HEK293 (cell line): ENCODE data around the gene KIFAP3.

Source experiments
- CTCF ChIA-PET: fragments of 350-600 bp; formaldehyde crosslinking; extraction: SDS; loops from one replicate; lab custom pipeline; 2021; ENCODE audit warnings: antibody characterized with exemption; lab: Yijun Ruan, JAX
- POLR2A ChIA-PET: fragments of 300-600 bp; formaldehyde crosslinking; extraction: SDS; loops from one replicate; lab custom pipeline; 2020; ENCODE audit warnings: antibody characterized with exemption, inconsistent platforms; lab: Yijun Ruan, JAX
- H3K27ac ChIP-seq: fragments of 200-500 bp; sonication (Bioruptor generic); 2 replicates; pipeline ENCODE4 v1.5.1; 2014; ENCODE audit warnings: low read depth, low read length, control low read depth, inconsistent platforms; ENCODE audit errors: extremely low read depth
- H3K36me3 ChIP-seq, 2 experiments: fragments of 200-500 bp in 1 of 2; sonication (Bioruptor generic) in 1 of 2; 1 replicate in 1 of 2; 2 replicates in 1 of 2; pipeline ENCODE4 v1.5.1; 2014 to 2017; ENCODE audit warnings: inconsistent platforms in 2 of 2, low read length in 2 of 2; ENCODE audit not compliant: control insufficient read depth in 2 of 2, insufficient read depth in 1 of 2
- H3K4me1 ChIP-seq: fragments of 200-500 bp; sonication (Bioruptor generic); 2 replicates; pipeline ENCODE4 v1.5.1; 2014; ENCODE audit warnings: mild to moderate bottlenecking, low read length, inconsistent platforms; ENCODE audit not compliant: control insufficient read depth, insufficient read depth
- H3K4me3 ChIP-seq: 2 replicates; pipeline ENCODE4 v1.5.1; 2011; ENCODE audit warnings: low read depth, mild to moderate bottlenecking, control low read depth, low read length, moderate library complexity
- H3K9me3 ChIP-seq: fragments of 200-500 bp; sonication (Bioruptor generic); 2 replicates; pipeline ENCODE4 v1.5.1; 2014; ENCODE audit warnings: low read depth, low read length, inconsistent platforms; ENCODE audit not compliant: control insufficient read depth, insufficient read depth
- BCL6B ChIP-seq: fragments of 450-650 bp; formaldehyde crosslinking; IDR thresholded peaks from 2 replicates; pipeline ENCODE4 v1.5.1; 2017; ENCODE audit warnings: missing biosample characterization, missing genetic modification characterization
- GLI4 ChIP-seq: fragments of 450-650 bp; formaldehyde crosslinking; IDR thresholded peaks from 2 replicates; pipeline ENCODE4 v1.5.1; 2016; ENCODE audit warnings: missing biosample characterization, missing genetic modification characterization
- GLIS1 ChIP-seq: fragments of 450-650 bp; formaldehyde crosslinking; IDR thresholded peaks from 2 replicates; pipeline ENCODE4 v1.5.1; 2016; ENCODE audit warnings: missing biosample characterization, missing genetic modification characterization
- HIC1 ChIP-seq: fragments of 450-650 bp; formaldehyde crosslinking; IDR thresholded peaks from 2 replicates; pipeline ENCODE4 v1.5.1; 2016; ENCODE audit warnings: missing biosample characterization, missing genetic modification characterization
- INSM2 ChIP-seq: fragments of 450-650 bp; formaldehyde crosslinking; IDR thresholded peaks from 2 replicates; pipeline ENCODE4 v1.5.1; 2016; ENCODE audit warnings: missing biosample characterization, missing genetic modification characterization
- KLF16 ChIP-seq: fragments of 450-650 bp; formaldehyde crosslinking; IDR thresholded peaks from 2 replicates; pipeline ENCODE4 v1.5.1; 2017; ENCODE audit warnings: missing biosample characterization, missing genetic modification characterization
- ZFP69B ChIP-seq: fragments of 450-650 bp; formaldehyde crosslinking; IDR thresholded peaks from 2 replicates; pipeline ENCODE4 v1.5.1; 2016; ENCODE audit warnings: missing biosample characterization, missing genetic modification characterization
- ZNF19 ChIP-seq: fragments of 450-650 bp; formaldehyde crosslinking; IDR thresholded peaks from 2 replicates; pipeline ENCODE4; 2016; ENCODE audit warnings: missing biosample characterization, missing genetic modification characterization, low read depth
- ZNF214 ChIP-seq: fragments of 450-650 bp; formaldehyde crosslinking; IDR thresholded peaks from 2 replicates; pipeline ENCODE4 v1.5.1; 2017; ENCODE audit warnings: missing biosample characterization, mild to moderate bottlenecking, missing genetic modification characterization, borderline replicate concordance
- ZNF23 ChIP-seq: fragments of 450-650 bp; formaldehyde crosslinking; IDR thresholded peaks from 2 replicates; pipeline ENCODE4 v1.5.1; 2016; ENCODE audit warnings: missing biosample characterization, missing genetic modification characterization, borderline replicate concordance
- ZNF26 ChIP-seq: fragments of 450-650 bp; formaldehyde crosslinking; IDR thresholded peaks from 2 replicates; pipeline ENCODE4 v1.5.1; 2016; ENCODE audit warnings: missing biosample characterization, missing genetic modification characterization
- ZNF292 ChIP-seq: fragments of 450-650 bp; formaldehyde crosslinking; IDR thresholded peaks from 2 replicates; pipeline ENCODE4 v1.5.1; 2016; ENCODE audit warnings: low read depth, missing biosample characterization, missing genetic modification characterization, borderline replicate concordance
- ZNF362 ChIP-seq: fragments of 450-650 bp; formaldehyde crosslinking; IDR thresholded peaks from 2 replicates; pipeline ENCODE4 v1.5.1; 2016; ENCODE audit warnings: missing biosample characterization, missing genetic modification characterization
- ZNF366 ChIP-seq: fragments of 450-650 bp; formaldehyde crosslinking; conservative IDR thresholded peaks from 2 replicates; pipeline ENCODE4 v1.5.1; 2016; ENCODE audit warnings: missing biosample characterization, missing genetic modification characterization
- ZNF518A ChIP-seq: fragments of 450-650 bp; formaldehyde crosslinking; conservative IDR thresholded peaks from 2 replicates; pipeline ENCODE4 v1.5.1; 2016; ENCODE audit warnings: low read depth, missing biosample characterization, missing genetic modification characterization
- ZNF654 ChIP-seq: fragments of 450-650 bp; formaldehyde crosslinking; IDR thresholded peaks from 2 replicates; pipeline ENCODE4 v1.5.1; 2016; ENCODE audit warnings: low read depth, missing biosample characterization, missing genetic modification characterization
- ZNF776 ChIP-seq: fragments of 450-650 bp; formaldehyde crosslinking; IDR thresholded peaks from 2 replicates; pipeline ENCODE4 v1.5.0; 2017; ENCODE audit warnings: missing biosample characterization, missing genetic modification characterization, borderline replicate concordance
- ZNF791 ChIP-seq: fragments of 450-650 bp; formaldehyde crosslinking; IDR thresholded peaks from 2 replicates; pipeline ENCODE4 v1.5.1; 2016; ENCODE audit warnings: missing biosample characterization, missing genetic modification characterization
- ZNF837 ChIP-seq: fragments of 450-650 bp; formaldehyde crosslinking; IDR thresholded peaks from 2 replicates; pipeline ENCODE4 v1.5.1; 2016; ENCODE audit warnings: missing biosample characterization, missing genetic modification characterization

KIFAP3 gene

GRCh38 chr1:170012920-170013319 is 61.6 kb downstream of the KIFAP3 start:
- no peaks in the 10 kb centered on the region for H3K9me3 ChIP-seq
- H3K4me3 ChIP-seq: no peak overlapping the region
- no peak overlapping the region for H3K27ac ChIP-seq
- H3K4me1 ChIP-seq: no peaks in the 10 kb centered on the region
- no peak for TF ChIP-seq KLF16 (tag by site-specific recombination)
- no peak for TF ChIP-seq ZNF837 (tag by site-specific recombination)
- no peak for TF ChIP-seq ZNF776 (tag by site-specific recombination)
- TF ChIP-seq ZNF26 (tag by site-specific recombination): no peak
- no peak for TF ChIP-seq ZNF292 (tag by site-specific recombination)
- ChIA-PET POLR2A (no interaction called here), CTCF (no interaction called here)
- peaks cover 0 to 3% of the 10 kb centered on the region in 2 experiments; a peak in 1 of 3 replicates for H3K36me3 ChIP-seq

GRCh38 chr1:170010443-170010842 is 64.1 kb downstream of the KIFAP3 start:
- no peaks in the 10 kb centered on the region for H3K4me1 ChIP-seq
- ChIA-PET POLR2A (no interaction called here), CTCF (interaction anchor here (0.7 to 1.0 kb wide), 2 partner anchors 14 to 448 kb away, joined by 3 to 4 read pairs; no protein-coding TSS in a partner anchor)
- no peak overlapping the region for H3K27ac ChIP-seq
- H3K36me3 ChIP-seq: no peaks in the 10 kb centered on the region
- TF ChIP-seq ZNF518A (tag by site-specific recombination): no peak
- no peak for TF ChIP-seq GLIS1 (tag by site-specific recombination)
- no peak for TF ChIP-seq GLI4 (tag by site-specific recombination)
- no peak for TF ChIP-seq ZFP69B
- TF ChIP-seq ZNF654 (tag by site-specific recombination): peak; percentile 55
- TF ChIP-seq ZNF23: no peak
- no peak overlapping the region for H3K4me3 ChIP-seq
- no peaks in the 10 kb centered on the region for H3K9me3 ChIP-seq

- no peak overlapping the region for H3K27ac ChIP-seq
- no peaks in the 10 kb centered on the region for H3K9me3 ChIP-seq
- H3K4me1 ChIP-seq: no peaks in the 10 kb centered on the region
- CTCF ChIA-PET: no interaction called here
- POLR2A ChIA-PET: no interaction called here
- no peaks in the 10 kb centered on the region for H3K36me3 ChIP-seq
- no peak overlapping the region for H3K4me3 ChIP-seq
- no peak for TF ChIP-seq ZNF791 (tag by site-specific recombination)
- TF ChIP-seq INSM2 (tag by site-specific recombination): no peak
- no peak for TF ChIP-seq BCL6B (tag by site-specific recombination)
- TF ChIP-seq ZNF366 (tag by site-specific recombination): no peak
- TF ChIP-seq HIC1: no peak
- TF ChIP-seq ZNF362 (tag by site-specific recombination): no peak
- no peak for TF ChIP-seq ZNF19 (tag by site-specific recombination)
- no peak for TF ChIP-seq ZNF214 (tag by site-specific recombination)
These were observed 64.9 kb downstream of the KIFAP3 start for GRCh38 chr1:170009551-170009950.
